HG03175 (cell line): Measurements from ENCODE around the gene ATP8B4.
"Not testable (repeated sequence)": the region's sequence is repeated elsewhere in the genome, so short reads cannot be mapped to it uniquely, and the experiment has no call there.

Experiments used
- ATAC-seq: cut with Tn5 transposase; IDR thresholded peaks from one replicate; pipeline ENCODE4 v1.9.1; 2021; ENCODE audit warnings: mild to moderate bottlenecking, moderate library complexity; ENCODE audit not compliant: unreplicated experiment

Gene ATP8B4

DNA sequence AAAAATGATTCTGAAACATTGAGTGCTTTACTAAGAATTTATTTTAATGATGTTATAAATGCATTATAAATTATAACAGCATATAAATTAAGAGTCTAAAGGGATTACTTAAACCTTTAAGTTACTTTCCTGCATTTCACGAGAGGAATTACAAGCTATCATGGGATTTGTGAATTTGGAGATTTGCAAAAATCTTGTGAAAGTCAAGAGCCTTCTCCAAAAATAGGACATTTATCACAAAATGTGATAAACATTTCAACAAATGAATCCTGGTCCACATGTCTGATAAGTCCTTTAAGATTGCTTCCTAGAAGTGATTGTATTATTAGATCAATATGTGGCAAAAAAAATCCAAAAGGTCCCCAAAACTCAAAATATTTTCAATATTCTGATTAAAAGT, 154.5 kb downstream of the ATP8B4 start:
- ATAC-seq, result no peak

GRCh38 chr15:49964061-49964460, 155.0 kb downstream of the ATP8B4 start:
- ATAC-seq, result no peak

DNA sequence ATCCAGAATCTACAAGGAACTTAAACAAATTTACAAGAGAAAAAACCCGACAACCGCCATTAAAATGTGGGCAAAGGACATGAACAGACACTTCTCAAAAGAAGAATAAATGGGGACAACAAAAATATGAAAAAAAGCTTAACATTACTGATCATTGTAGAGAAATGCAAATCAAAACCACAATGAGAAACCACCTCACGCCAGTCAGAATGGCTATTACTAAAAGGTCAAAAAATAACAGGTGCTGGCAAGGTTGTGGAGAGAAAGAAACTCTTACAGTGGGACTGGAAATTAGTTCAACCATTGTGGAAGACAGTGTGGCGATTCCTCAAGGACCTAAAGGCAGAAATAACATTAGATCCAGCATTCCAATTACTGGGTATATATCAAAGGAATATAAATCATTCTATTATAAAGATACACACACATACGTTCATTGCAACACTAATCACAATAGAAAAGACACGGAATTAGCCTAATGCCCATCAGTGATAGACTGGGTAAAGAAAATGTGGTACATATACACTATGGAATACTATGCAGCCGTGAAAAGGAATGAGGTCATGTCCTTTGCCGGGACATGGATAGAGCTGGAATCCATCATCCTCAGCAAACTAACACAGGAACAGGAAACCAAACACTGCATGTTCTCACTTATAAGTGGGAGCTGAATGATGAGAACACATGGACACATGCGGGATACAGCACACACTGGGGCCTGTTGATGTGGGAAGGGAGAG, 155.8 kb downstream of the ATP8B4 start:
- ATAC-seq, result not testable (repeated sequence)

- ATAC-seq, result no peak
These were observed 156.9 kb downstream of the ATP8B4 start for GRCh38 chr15:49962044-49962602.

GRCh38 chr15:49953421-49953820, 165.6 kb downstream of the ATP8B4 start:
- ATAC-seq, result no peak

DNA sequence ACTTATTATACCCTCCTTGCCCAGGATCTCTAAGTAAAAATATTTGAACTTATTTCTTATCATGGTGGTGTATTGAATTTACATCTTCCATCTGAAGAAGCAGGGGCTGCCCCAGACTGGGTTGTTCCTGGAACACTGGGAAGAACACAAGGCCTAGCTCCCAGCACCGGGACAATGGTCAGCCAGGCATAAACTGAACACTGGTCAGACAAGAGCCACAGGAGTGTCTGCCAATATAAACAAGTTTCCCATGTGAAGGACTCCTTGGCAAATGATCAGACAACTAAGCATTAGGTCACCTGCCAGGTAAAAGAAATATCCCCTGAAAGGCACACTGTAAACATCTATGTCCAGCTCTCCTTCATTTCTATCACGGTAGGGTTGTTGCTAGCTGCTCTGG, 172.4 kb downstream of the ATP8B4 start:
- no peak for ATAC-seq

GRCh38 chr15:49934487-49934886, 184.5 kb downstream of the ATP8B4 start:
- no peak for ATAC-seq

DNA sequence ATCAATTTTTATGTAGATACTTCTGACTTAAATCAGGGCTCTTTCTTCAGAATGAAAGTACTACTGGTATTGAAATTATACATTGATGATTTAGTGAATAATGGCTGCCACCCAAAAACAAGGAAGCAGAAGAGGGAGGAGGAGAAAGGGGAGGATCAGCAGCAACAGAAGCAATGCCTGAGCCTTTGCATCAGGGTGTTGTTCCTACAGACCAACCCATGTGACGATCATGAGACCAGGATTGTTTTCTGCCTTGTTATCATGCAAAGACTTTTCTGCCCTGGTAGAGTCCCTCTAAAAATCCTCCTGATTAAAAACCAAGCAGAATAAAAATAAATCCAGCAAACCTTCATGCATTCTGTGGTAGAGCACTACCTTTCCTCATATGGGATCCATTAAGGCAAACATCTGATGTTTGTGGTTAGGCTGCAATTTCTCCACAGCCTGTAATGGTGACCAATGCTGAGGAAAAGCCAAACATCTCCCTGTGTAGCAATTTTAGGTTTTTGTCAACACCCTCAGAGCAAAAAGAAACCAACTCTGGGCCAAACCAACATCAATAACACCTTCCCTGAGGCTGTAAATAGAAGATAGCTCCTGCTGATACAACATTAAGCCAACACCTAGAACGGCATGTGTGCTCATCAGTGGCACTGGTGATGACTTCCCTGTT, 191.7 kb downstream of the ATP8B4 start:
- no peak for ATAC-seq

DNA sequence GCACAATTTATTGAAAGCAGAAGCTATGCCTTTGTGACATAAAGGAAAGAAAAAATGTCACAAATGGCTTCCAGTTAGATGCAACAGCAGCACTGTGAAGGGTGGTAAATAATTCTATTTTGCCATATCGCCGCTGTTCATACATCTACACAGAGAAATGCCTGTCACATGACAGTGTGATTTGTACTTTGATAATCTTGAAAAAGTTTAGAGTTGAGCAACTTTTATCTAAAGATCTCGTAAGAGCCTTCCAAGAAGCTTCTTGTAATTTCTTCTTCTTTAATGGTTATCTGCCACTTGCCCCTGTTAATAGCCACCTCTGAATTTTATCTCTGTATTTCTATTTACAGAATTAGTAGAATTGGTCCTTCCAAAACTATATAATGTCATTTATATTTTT, 192.3 kb downstream of the ATP8B4 start:
- ATAC-seq, result no peak

DNA sequence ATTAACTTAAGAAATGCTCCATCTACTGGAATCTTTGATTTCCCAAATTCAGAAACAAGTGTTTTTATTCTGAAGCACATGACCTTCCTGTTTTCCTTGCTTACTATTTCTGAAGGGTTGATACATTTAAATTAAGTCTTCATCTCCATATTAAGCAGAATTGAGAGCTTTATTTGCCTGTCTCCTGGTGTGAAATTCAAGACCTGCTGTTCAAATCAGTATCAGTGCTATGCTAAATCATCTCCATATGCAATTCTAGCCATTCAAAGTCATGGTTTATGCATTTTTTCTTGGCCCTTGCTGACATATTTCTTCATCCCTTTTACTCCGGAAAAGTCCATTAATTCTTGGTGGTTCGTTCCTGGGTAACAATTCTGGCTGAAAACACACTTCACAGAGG, 195.4 kb downstream of the ATP8B4 start:
- no peak for ATAC-seq

- ATAC-seq, result no peak
These were observed 200.0 kb downstream of the ATP8B4 start for GRCh38 chr15:49919034-49919433.

DNA sequence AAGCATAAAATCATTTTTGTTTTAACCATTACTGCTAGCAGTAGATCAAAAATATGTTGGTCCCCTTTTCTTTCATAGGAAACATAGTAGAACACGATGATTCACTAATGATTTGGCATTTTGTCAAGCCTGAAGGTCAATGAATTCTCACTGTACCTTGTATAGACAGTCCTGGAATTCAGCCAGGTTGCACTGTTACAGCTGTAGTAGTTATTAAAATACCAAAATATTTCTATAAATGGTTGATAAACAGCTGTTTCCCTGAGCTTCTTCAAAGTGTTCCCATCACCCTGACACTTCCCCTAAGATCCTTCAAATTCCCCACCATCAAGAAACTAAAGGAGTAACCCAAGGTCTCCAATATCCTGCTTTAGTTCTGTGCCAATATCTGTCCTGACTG, 200.9 kb downstream of the ATP8B4 start:
- no peak for ATAC-seq

DNA sequence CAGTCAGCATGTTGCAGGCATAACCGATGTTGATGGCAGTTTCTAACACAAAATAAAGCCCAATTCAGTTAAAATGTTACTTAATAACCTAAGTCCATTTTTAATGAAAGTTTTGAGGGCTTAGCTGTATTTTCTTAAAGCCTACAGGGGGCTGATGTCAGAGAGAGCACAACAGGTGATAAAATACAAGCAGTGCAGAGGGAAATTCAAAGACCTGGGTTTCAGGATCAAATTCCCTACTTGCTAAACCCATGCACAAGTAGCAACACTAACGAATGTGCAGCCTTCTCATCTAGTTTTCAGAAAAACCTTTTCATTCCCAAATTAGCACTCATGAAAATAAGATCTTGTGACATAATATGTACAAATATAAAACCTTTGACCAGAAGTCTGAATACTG, 202.0 kb downstream of the ATP8B4 start:
- ATAC-seq, result no peak

DNA sequence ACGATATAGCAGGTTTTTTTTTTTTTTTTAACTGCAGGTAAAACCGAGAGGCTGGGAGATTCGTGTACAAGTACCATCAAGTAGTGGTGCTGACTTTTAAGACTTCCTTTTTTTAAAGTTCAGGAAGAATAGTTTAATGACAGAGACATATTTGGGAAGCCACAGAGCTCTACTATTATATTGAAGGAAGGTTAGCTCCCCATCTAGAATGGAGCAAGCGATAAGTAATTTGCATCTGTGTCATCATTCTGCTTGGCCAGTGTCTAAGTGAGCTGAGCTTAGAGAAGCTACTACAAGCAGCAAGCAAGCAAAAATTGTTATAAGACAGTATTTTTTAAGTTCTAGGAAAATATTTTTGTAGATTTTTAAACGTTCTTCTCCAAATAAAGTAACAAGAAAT, 203.2 kb downstream of the ATP8B4 start:
- ATAC-seq, result no peak

- no peak for ATAC-seq
These were observed 210.1 kb downstream of the ATP8B4 start for GRCh38 chr15:49908933-49909295.

DNA sequence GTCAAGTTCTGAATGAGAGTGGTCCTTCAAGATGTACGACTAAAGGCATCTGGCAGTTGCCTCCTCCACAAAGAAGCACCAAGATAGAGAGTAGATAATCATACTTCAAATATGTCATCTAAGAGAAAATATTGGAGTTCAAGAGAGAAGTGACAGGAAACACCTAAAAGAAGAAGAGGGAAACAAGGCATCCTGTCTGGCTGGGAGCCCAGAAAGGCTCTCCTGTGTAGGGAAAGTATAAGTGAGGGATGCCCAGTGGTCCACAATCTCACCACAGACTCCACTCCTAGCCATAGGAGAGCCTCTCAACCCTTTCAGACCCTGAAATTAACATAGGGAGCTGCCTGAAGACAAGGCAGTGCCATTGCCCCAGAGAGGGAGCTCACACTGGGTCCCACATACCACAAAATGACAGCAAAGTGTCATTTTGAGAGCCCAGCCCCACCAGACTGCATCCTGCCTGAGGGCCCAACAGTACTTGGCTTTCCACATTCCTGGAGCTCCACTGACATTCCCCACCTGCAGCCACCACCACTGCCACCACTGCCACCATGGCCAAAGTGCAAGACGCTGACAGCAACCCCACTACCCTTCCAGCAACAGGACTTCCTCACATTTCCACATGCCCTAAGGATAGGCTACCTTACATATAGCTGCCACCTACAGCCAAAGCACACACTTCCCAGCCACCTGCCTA, 210.6 kb downstream of the ATP8B4 start:
- ATAC-seq, result no peak

DNA sequence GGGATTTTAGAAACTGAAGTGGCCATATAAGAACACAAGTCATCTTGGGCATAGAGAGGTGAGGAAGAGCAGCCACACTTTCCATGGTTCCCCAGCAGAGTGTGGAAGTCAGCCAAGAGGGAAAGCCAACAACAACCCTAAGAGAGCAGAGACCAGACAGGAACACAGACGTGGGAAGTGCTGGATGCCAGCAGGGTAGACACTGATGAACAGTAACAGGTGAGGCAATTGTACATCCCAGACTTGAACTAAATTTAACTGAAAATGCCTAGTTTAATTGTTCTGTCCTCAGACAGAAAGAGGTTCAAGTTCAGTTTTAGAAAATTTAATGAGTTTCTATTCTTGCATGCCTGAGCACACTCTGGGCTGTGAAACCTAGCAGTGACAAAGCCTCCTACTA, 212.1 kb downstream of the ATP8B4 start:
- no peak for ATAC-seq

GRCh38 chr15:49905221-49905620, 213.8 kb downstream of the ATP8B4 start:
- ATAC-seq, result no peak

GRCh38 chr15:49904296-49904695, 214.7 kb downstream of the ATP8B4 start:
- no peak for ATAC-seq

DNA sequence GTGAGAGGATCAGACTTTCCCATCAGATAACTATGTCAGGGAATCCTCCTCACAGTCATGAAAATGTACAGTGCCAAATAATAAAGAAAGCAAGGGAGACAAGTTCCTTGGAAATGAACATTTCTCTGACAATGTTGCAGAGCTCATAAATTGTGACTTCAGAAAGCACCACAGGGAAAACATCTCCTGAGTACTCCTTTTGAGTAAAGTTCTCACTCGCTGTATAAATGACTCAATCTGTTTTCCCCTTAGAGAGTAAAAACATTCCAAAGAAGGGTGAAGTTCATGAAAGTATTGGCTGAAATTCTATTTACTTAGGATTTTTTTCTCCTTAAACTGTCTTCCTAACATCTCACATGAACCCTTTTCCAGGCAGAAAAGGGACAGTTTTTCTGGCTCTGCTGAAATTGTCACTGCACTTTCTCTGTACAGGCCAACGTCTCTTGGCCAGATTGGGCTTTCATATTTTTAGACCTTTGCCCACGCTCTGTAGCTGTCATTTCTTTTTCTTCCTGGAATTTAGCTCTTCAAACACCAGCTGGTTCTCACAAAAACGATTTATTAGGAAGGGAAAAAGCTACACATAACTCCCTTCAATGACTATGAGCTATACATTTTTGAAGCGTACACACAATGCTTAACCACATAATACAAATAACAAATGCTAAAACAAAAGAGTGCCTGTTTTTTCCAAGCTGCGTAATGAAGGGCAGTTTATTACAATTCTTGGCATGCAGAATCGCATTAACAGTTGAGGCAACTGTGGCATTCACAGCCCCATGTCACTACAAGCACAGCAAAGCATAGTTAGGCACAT, 216.1 kb downstream of the ATP8B4 start:
- no peak for ATAC-seq
